OCI-LY1 (cell line): ENCODE measurements around the gene PTPRN2.

Source experiments
- H2AFZ ChIP-seq: fragments of 200-600 bp; sonication (generic), shearing (Covaris generic); 2 replicates; pipeline ENCODE4 v1.6.0; 2014; ENCODE audit warnings: antibody characterized with exemption, mild to moderate bottlenecking, low read length
- H3F3A ChIP-seq: fragments of 200-600 bp; sonication (generic), shearing (Covaris generic); 2 replicates; pipeline ENCODE4 v1.6.0; 2014; ENCODE audit warnings: mild to moderate bottlenecking, antibody characterized with exemption, low read length, moderate library complexity; ENCODE audit not compliant: insufficient read depth
- H3K27ac ChIP-seq: fragments of 200-600 bp; sonication (generic); 2 replicates; pipeline ENCODE4 v1.5.1; 2014; ENCODE audit warnings: low read length, mixed run types, mild to moderate bottlenecking, low read depth; ENCODE audit not compliant: poor library complexity, severe bottlenecking
- H3K27me3 ChIP-seq: fragments of 200-600 bp; sonication (generic); 2 replicates; pipeline ENCODE4 v1.6.0; 2014; ENCODE audit warnings: antibody characterized with exemption, mild to moderate bottlenecking, low read length, moderate library complexity; ENCODE audit not compliant: insufficient read depth
- H3K36me3 ChIP-seq: fragments of 200-600 bp; sonication (generic); 2 replicates; pipeline ENCODE4 v1.6.1; 2014; ENCODE audit warnings: mild to moderate bottlenecking, antibody characterized with exemption, low read length, moderate library complexity, mixed read lengths; ENCODE audit not compliant: insufficient read depth
- H3K4me1 ChIP-seq: fragments of 200-600 bp; sonication (generic); 2 replicates; pipeline ENCODE4 v1.5.1; 2014; ENCODE audit warnings: mild to moderate bottlenecking, low read length, moderate library complexity; ENCODE audit not compliant: insufficient read depth, severe bottlenecking
- H3K4me2 ChIP-seq: fragments of 200-600 bp; sonication (generic), shearing (Covaris generic); 2 replicates; pipeline ENCODE4 v1.6.1; 2014; ENCODE audit warnings: low read length
- H3K4me3 ChIP-seq: fragments of 200-600 bp; sonication (generic); 2 replicates; pipeline ENCODE4 v1.5.1; 2014; ENCODE audit warnings: low read length, low read depth, mild to moderate bottlenecking, mixed read lengths; ENCODE audit not compliant: poor library complexity, severe bottlenecking
- H3K79me2 ChIP-seq: fragments of 200-600 bp; shearing (Covaris generic); 2 replicates; pipeline ENCODE4 v1.6.1; 2016; ENCODE audit warnings: mixed run types, low read length, mixed read lengths; ENCODE audit not compliant: insufficient read depth
- H3K9ac ChIP-seq: fragments of 200-600 bp; sonication (generic), shearing (Covaris generic); 2 replicates; pipeline ENCODE4 v1.6.1; 2014; ENCODE audit warnings: mild to moderate bottlenecking, low read length, mixed read lengths
- H3K9me2 ChIP-seq: fragments of 200-600 bp; sonication (generic), shearing (Covaris generic); 2 replicates; pipeline ENCODE4 v1.6.1; 2014; ENCODE audit warnings: low read depth, mild to moderate bottlenecking, low read length, mixed read lengths
- H3K9me3 ChIP-seq: fragments of 200-600 bp; shearing (Covaris generic); 2 replicates; pipeline ENCODE4 v1.6.1; 2014; ENCODE audit warnings: low read length, mixed read lengths
- H4K20me1 ChIP-seq: fragments of 200-600 bp; sonication (generic), shearing (Covaris generic); 2 replicates; pipeline ENCODE4 v1.6.0; 2016; ENCODE audit warnings: mild to moderate bottlenecking, low read length; ENCODE audit not compliant: insufficient read depth
- CTCF ChIP-seq: fragments of 200-600 bp; sonication (generic), shearing (Covaris generic); IDR thresholded peaks from 2 replicates; pipeline ENCODE4 v1.5.1; 2017; ENCODE audit warnings: mild to moderate bottlenecking, antibody characterized with exemption, low read length, moderate library complexity, mixed read lengths
- EZH2 ChIP-seq: fragments of 200-600 bp; sonication (generic), shearing (Covaris generic); IDR thresholded peaks from 2 replicates; pipeline ENCODE4 v1.8.0; 2017; ENCODE audit warnings: borderline replicate concordance, mixed run types, mild to moderate bottlenecking, antibody characterized with exemption, low read length, moderate library complexity, mixed read lengths

Gene PTPRN2

GRCh38 chr7:157601530-157601929 is 986.1 kb downstream of the PTPRN2 start:
- no peak overlapping the region for H3K27ac ChIP-seq

GRCh38 chr7:157599491-157599890 is 988.1 kb downstream of the PTPRN2 start:
- no peaks in the 10 kb centered on the region for H3K4me1 ChIP-seq
- H3K36me3 ChIP-seq, result no peaks in the 10 kb centered on the region
- H3K27me3 ChIP-seq, result peaks cover 15% of the 10 kb centered on the region; the same call in 1 of the 2 replicates
- H3K27ac ChIP-seq, result no peak overlapping the region
- H2AFZ ChIP-seq, result no peak overlapping the region
- H3K4me3 ChIP-seq, result no peak overlapping the region
- no peaks in the 10 kb centered on the region for H4K20me1 ChIP-seq
- no peaks in the 10 kb centered on the region for H3K79me2 ChIP-seq
- no peak overlapping the region for H3K4me2 ChIP-seq
- no peaks in the 10 kb centered on the region for H3K9me2 ChIP-seq
- no peaks in the 10 kb centered on the region for H3K9me3 ChIP-seq
- no peak for TF ChIP-seq EZH2
- no peak for TF ChIP-seq CTCF
- H3F3A ChIP-seq, result no peaks in the 10 kb centered on the region
- H3K9ac ChIP-seq, result no peak overlapping the region

More at GRCh38 chr7:157601530-157601929, 986.1 kb downstream of the PTPRN2 start:
- Histone ChIP-seq H3K4me1 (no peaks in the 10 kb centered on the region), H3K79me2 (no peaks in the 10 kb centered on the region), H3F3A (no peaks in the 10 kb centered on the region), H3K27me3 (peaks cover 9% of the 10 kb centered on the region; the same call in 1 of the 2 replicates), H3K4me2 (no peak overlapping the region), H3K36me3 (no peaks in the 10 kb centered on the region), H2AFZ (no peak overlapping the region), H4K20me1 (no peaks in the 10 kb centered on the region), H3K9ac (no peak overlapping the region), H3K9me3 (no peaks in the 10 kb centered on the region), H3K4me3 (no peak overlapping the region), H3K9me2 (no peaks in the 10 kb centered on the region)
- no peak for TF ChIP-seq EZH2
- TF ChIP-seq CTCF, result no peak

- no peak overlapping the region for H3K27ac ChIP-seq
- peaks cover 15% of the 10 kb centered on the region; the same call in 1 of the 2 replicates for H3K27me3 ChIP-seq
- no peak overlapping the region for H3K9ac ChIP-seq
- no peak overlapping the region for H3K4me2 ChIP-seq
- no peak overlapping the region for H3K4me3 ChIP-seq
- H4K20me1 ChIP-seq, result no peaks in the 10 kb centered on the region
- H3K79me2 ChIP-seq, result no peaks in the 10 kb centered on the region
- no peak for TF ChIP-seq CTCF
- TF ChIP-seq EZH2, result no peak
- H3K36me3 ChIP-seq, result no peaks in the 10 kb centered on the region
- no peaks in the 10 kb centered on the region for H3K9me2 ChIP-seq
- no peaks in the 10 kb centered on the region for H3F3A ChIP-seq
- no peaks in the 10 kb centered on the region for H3K4me1 ChIP-seq
- no peak overlapping the region for H2AFZ ChIP-seq
- H3K9me3 ChIP-seq, result no peaks in the 10 kb centered on the region
Measured at GRCh38 chr7:157597562-157597961, 990.1 kb downstream of the PTPRN2 start.
